Measurements from ENCODE around the gene PFN3.

The PFN3 gene, protein sequence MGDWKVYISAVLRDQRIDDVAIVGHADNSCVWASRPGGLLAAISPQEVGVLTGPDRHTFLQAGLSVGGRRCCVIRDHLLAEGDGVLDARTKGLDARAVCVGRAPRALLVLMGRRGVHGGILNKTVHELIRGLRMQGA

GRCh38 chr5:177399997-177400868, at the start of gene PFN3:
Gene PFN3 (minus strand): TSS chr5:177400661. CDS start chr5:177400576, 85 bp downstream.
- no peak for DNase-seq

DNA sequence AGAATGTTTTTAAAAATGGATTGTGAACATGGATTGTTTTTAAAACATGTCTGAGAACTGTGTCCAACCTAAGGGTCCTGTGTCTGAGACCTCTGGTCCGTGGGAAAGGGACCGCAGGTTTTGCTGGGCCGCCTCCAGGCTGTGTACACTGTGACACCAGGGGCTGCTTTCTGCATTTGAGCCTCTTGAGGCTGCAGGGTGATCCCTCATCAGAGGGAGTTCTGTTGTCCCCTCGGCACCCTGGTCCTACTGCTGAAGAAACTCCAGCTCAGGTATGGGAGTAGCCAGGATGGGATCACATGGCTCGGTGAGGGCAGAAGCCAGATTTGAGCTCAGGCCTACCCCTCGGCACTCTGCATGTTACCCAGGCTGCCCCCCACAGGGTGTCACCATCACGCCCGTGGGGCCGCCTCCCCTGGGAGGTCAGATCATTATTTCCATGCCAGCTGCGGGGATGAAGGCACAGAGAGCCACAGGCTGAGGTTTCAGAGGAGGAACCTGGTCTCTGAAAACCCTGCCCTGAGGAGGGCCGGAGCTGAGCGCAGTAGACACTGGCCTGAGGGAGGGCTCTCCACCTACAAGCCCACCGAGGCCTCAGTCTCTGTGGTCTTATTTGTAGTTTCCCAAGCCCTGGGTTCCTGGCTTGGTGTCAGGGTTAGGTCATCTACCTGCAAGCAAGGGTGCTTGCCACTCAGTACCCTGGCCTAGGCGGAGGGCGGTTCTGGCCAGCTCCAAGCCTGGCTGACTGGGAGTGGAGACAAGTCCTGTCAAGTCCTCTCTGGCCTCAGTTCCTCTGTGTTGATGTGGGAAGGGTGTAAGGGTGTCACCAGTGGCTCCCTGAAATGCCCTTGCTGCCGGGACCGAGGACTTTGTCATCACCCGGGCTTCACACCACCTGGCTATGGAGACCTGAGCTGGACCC, 48.9 kb upstream of the PFN3 start:
- no peak for DNase-seq

DNA sequence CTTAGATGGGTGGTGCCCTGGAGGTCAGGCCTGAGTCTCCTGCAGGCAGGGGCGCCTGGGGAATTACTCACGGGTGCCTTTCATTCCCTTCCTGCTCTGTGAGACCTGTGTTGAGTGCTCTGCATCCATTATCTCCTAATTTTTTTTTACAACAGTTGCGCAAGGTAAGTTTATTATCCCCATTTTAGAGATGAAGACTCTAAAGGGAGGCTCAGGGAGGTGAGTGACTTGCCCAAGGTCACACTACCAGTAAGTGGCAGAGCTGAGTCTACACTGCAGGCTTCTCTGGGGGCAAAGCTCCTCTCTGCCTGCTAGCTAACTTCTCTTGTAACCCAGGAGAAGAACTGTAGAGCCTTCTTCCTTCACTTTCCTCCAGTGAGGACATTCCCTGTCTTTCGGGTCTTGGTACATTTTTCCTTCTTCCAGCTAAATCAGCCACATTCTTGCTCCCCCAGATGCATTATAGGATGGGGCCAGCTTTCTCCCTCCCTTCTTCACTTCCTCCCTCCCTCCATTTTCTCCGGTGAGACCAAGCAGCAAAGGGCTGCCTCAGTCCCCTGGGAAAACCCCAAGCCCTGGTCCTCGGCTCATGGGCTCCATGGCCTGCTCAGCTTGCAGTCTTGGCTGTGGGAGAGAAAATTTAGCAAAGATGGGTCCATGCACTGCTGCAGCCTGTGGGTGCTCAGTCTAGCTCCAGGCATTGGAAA, 47.9 kb upstream of the PFN3 start:
- no peak for DNase-seq

DNA sequence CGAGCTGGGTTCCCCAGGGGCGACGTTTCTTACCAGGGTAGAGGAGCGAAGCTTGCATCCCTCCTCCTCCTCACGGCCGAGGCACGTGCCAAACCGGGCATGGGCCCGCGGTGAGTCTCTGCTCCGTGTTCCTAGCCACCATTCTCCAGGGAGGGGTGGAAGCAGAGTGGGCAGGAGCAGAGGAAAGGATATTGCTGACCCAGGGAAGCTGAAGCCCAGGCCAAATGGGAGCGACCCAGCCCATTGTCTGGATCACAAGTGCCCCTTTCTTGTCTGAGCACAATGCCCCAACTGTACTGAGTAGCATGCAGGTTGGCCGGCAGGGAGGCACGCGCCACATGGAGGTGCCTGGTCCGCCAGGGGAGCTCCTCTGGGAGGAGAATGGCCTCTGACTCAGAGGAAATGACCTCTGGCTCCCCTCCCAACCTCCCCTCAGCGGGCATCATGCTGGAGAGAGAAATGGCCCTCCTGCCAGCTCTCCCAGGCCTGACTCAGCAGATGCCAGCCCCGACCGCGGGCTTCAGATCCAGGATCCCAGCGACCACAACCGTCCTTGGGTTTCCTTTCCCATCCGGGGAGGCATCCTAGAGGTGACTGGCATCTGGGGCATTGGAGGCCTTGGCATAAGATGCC, 47.3 kb upstream of the PFN3 start:
- peak; percentile 89 for DNase-seq

DNA sequence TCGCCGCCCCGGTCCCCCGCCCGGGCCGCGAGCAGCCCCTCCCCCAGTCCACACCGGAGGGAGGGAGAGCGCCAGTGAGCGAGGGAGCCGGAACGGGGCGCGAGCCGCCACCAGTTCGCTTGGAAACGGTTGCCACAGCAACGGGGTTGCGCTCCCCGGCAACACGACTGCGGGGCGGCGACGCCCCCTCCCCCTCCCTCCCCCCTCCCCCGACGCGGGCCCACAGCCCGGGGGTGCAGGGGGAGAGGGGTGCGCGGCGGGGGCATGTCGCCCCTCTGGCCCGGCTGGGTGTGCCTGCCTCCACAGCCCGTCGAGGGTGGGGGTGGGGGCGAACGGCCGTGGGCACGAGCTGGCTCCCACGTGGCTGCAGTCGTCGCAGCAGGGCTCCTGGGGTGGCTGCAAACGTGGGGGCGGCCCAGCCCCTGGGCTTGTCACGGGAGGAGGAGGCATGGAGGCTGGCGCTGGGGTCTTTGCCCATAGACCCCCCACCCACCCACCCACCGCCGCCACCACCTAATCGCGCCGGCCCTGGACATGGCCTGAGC, 46.7 kb upstream of the PFN3 start:
- DNase-seq = peak; percentile 89

- peak; percentile 93 for DNase-seq
Measured at GRCh38 chr5:177446200-177447065, 46.0 kb upstream of the PFN3 start, which contains the start of gene PRR7. Gene PRR7 (plus strand): TSS chr5:177446814. CDS start chr5:177455068, 8,254 bp downstream.

GRCh38 chr5:177445917-177446199, 45.4 kb upstream of the PFN3 start:
- DNase-seq = no peak

DNA sequence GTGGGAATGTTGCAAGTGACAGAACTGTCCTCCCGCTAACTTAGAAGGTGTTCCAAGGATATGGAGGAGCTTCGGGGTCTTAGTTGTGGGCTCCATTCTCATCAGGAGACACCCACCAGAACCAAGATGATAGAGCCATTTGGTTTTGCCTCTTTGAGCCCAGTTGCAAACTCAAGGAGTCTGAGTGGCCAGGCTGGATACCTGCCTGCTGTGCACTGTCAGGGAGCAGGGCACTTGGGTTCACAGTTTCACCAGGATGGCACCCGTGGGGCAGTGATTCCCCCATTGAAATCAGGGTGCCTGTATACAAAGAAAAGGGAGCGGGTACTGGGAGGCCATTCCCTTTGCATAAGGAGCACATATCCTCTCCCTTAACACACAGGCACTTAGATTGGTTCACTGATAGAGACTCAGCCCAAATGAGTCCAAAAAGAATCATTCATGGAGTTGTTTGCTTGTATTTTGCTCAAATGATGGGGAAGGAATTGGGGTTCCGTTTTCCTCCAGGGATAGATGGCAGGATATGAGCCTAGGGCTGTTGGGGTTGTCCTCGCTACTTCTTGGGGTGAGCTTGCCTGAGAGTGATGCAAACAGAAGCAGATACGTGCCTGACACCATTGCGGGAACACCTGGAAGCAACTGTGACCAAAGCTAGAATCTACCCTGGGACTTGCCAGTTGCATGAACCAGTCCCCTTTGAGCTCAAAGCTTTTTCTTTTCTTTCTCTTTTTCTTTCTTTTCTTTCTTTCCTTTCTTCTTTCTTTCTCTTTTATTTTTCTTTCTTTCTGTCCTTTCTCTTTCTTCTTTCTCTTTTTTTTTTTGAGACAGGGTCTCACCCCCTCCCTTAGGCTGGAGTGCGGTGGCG, 44.8 kb upstream of the PFN3 start:
- DNase-seq = peak; percentile 45

- DNase-seq = peak; percentile 36
Measured at GRCh38 chr5:177444106-177445051, 43.9 kb upstream of the PFN3 start.

DNA sequence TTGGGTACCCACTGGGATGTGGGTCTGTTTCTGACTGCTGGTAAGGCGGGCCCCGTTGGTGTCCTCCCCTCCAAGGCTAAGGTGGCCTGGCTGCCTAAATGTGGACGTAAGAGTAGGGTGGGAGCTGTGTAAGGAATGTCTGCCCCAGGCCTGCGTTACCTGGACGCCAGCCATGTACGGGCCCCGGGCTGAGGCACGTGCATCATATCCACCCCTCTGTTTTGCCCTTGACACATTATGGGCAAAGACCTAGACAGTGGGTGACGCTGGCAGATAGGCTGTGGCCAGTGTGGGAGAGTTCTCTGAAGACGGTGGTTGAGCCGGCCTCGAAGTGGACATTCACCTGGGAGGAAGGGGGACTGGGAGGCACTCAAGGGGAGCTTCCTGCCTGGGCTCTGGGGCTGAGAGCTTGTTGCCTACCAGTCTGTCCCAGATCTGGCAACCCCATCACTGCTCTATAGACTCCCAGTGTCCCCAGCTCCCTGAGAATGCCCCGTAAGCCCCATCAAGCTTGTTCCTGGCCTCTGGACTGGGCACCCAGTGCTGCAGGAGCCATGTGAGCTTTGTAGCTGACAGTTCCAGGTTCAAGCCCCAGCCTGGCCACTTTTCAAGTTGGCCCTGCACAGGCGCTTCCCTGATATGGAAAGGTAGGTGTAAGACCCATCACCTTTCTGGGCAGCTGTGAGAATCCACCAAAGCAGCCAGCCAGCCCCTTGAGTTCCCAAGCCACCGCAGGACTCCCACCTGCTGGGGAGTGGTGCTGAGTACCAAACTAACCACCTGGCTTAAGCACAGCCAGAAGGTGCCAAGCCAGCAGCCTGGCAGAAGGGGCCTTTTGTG, 42.9 kb upstream of the PFN3 start:
- no peak for DNase-seq

GRCh38 chr5:177442066-177442826, 41.8 kb upstream of the PFN3 start:
- DNase-seq = no peak

GRCh38 chr5:177440990-177441780, 40.7 kb upstream of the PFN3 start:
- no peak for DNase-seq

GRCh38 chr5:177440211-177440989, 39.9 kb upstream of the PFN3 start:
- no peak for DNase-seq

DNA sequence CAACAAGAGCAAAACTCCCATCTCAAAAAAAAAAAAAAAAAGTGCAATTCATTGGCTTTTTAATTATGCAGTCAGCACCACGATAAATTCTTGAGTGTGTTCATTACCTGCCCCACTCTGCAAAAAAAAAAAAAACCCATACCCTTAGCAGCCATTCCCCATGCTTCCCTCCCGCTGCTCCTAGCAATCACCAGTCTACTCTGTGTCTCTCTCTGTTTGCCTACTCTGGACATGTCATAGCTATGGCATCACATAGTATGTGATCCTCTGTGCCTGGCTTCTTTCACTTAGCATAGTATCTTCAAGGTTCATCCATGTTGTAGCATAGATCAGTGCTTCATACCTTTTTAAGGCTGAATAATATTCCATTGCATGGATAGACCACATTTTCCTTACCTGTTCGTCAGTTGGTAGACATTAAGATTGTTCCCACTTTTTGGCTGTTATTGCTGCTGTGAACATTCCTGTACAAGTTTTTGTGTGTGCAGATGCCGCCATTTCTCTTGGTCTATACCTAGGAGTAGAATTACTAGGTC, 39.1 kb upstream of the PFN3 start:
- DNase-seq = no peak

GRCh38 chr5:177438468-177438867, 38.0 kb upstream of the PFN3 start:
- DNase-seq = no peak
